WTC11 (cell line): ENCODE data around the gene VEZT. TPM values are rescaled to one million over a fixed set of nuclear protein-coding genes. Genes with fewer than 3 reads are reported as not detected.

Source experiments
- ATAC-seq: fragments of 200-7000 bp; cut with Tn5 transposase; 2 replicates; pipeline ENCODE4 v1.10.0; 2021; ENCODE audit warnings: mild to moderate bottlenecking, moderate library complexity
- CTCF ChIA-PET: fragments of 300-600 bp; sonication (Branson Sonifier 250); formaldehyde crosslinking; loops from one replicate; lab custom pipeline; 2021; ENCODE audit warnings: antibody characterized with exemption; lab: Charles Lee
- POLR2A ChIA-PET: fragments of 350-600 bp; sonication (Branson Sonifier 250); formaldehyde crosslinking; loops from one replicate; lab custom pipeline; 2021; ENCODE audit warnings: antibody characterized with exemption; lab: Charles Lee
- DNase-seq: peaks from one replicate; pipeline ENCODE4 v3.0.0; 2021; ENCODE audit warnings: low spot score
- H3K27ac Mint-ChIP-seq: 2 replicates; pipeline ENCODE4 v1.8.0; 2021; ENCODE audit warnings: mixed read lengths
- H3K27me3 Mint-ChIP-seq: 2 replicates; pipeline ENCODE4 v1.8.0; 2021; ENCODE audit warnings: low read depth, mild to moderate bottlenecking, moderate library complexity, mixed read lengths
- H3K36me3 Mint-ChIP-seq: 2 replicates; pipeline ENCODE4 v1.8.0; 2021; ENCODE audit warnings: mixed read lengths
- H3K4me1 Mint-ChIP-seq: 2 replicates; pipeline ENCODE4 v1.8.0; 2022; ENCODE audit warnings: mixed read lengths
- H3K4me3 Mint-ChIP-seq: 2 replicates; pipeline ENCODE4 v1.8.0; 2021; ENCODE audit warnings: mild to moderate bottlenecking, moderate library complexity, mixed read lengths
- H3K9me3 Mint-ChIP-seq: 2 replicates; pipeline ENCODE4 v1.8.0; 2021; ENCODE audit warnings: mixed read lengths
- AFF4 ChIP-seq: sonication (generic); formaldehyde crosslinking; IDR thresholded peaks from 2 replicates; pipeline ENCODE4 v1.8.1; 2023; ENCODE audit warnings: mild to moderate bottlenecking, missing genetic modification reagents, borderline replicate concordance
- AR ChIP-seq: fragments of 250-450 bp; sonication (Bioruptor Pico); IDR thresholded peaks from 2 replicates; pipeline ENCODE4 v1.9.0; 2021; ENCODE audit warnings: mild to moderate bottlenecking
- ATF1 ChIP-seq: sonication (generic); formaldehyde crosslinking; IDR thresholded peaks from 2 replicates; pipeline ENCODE4 v1.8.1; 2023; ENCODE audit warnings: mild to moderate bottlenecking, moderate library complexity, missing genetic modification reagents
- ATF3 ChIP-seq: sonication (generic); formaldehyde crosslinking; conservative IDR thresholded peaks from 2 replicates; pipeline ENCODE4 v1.8.1; 2022; ENCODE audit warnings: mild to moderate bottlenecking, missing genetic modification reagents
- CBFB ChIP-seq: sonication (generic); formaldehyde crosslinking; IDR thresholded peaks from 2 replicates; pipeline ENCODE4 v1.8.1; 2022; ENCODE audit warnings: mild to moderate bottlenecking, low read depth, missing genetic modification reagents
- CREB1 ChIP-seq: sonication (generic); formaldehyde crosslinking; IDR thresholded peaks from 2 replicates; pipeline ENCODE4 v1.8.0; 2023; ENCODE audit warnings: mild to moderate bottlenecking, missing genetic modification reagents
- ERG ChIP-seq: fragments of 250-450 bp; sonication (Bioruptor Pico); IDR thresholded peaks from 2 replicates; pipeline ENCODE4 v1.8.0; 2021; ENCODE audit warnings: mild to moderate bottlenecking
- ESRRA ChIP-seq: sonication (generic); formaldehyde crosslinking; IDR thresholded peaks from 2 replicates; pipeline ENCODE4 v1.8.1; 2022; ENCODE audit warnings: mild to moderate bottlenecking, missing genetic modification reagents, borderline replicate concordance
- ETV6 ChIP-seq: sonication (generic); formaldehyde crosslinking; IDR thresholded peaks from 2 replicates; pipeline ENCODE4 v1.8.1; 2022; ENCODE audit warnings: mild to moderate bottlenecking, missing genetic modification reagents
- GTF2I ChIP-seq: fragments of 250-450 bp; sonication (Bioruptor Pico); conservative IDR thresholded peaks from 2 replicates; pipeline ENCODE4 v1.4.0; 2021; ENCODE audit warnings: mild to moderate bottlenecking
- NFATC4 ChIP-seq: fragments of 250-450 bp; sonication (Bioruptor Pico); IDR thresholded peaks from 2 replicates; pipeline ENCODE4 v1.9.0; 2021; ENCODE audit warnings: mild to moderate bottlenecking
- NR3C1 ChIP-seq: sonication (generic); formaldehyde crosslinking; conservative IDR thresholded peaks from 2 replicates; pipeline ENCODE4 v1.8.1; 2023; ENCODE audit warnings: low read depth, mild to moderate bottlenecking, missing genetic modification reagents
- OVOL2 ChIP-seq: fragments of 250-450 bp; sonication (Bioruptor Pico); IDR thresholded peaks from 2 replicates; pipeline ENCODE4 v1.9.0; 2021; ENCODE audit warnings: mild to moderate bottlenecking, borderline replicate concordance
- SMAD3 ChIP-seq: sonication (generic); formaldehyde crosslinking; IDR thresholded peaks from 2 replicates; pipeline ENCODE4 v1.8.0; 2022; ENCODE audit warnings: missing genetic modification reagents, mild to moderate bottlenecking, borderline replicate concordance
- SMAD4 ChIP-seq: sonication (generic); formaldehyde crosslinking; IDR thresholded peaks from 2 replicates; pipeline ENCODE4 v1.8.0; 2022; ENCODE audit warnings: mild to moderate bottlenecking, missing genetic modification reagents
- TEAD4 ChIP-seq: sonication (generic); formaldehyde crosslinking; IDR thresholded peaks from 2 replicates; pipeline ENCODE4 v1.8.0; 2022; ENCODE audit warnings: mild to moderate bottlenecking, missing genetic modification reagents
- USF2 ChIP-seq: sonication (generic); formaldehyde crosslinking; IDR thresholded peaks from 2 replicates; pipeline ENCODE4 v1.8.1; 2023; ENCODE audit warnings: mild to moderate bottlenecking, missing genetic modification reagents, moderate library complexity
- ZMAT4 ChIP-seq: fragments of 250-450 bp; sonication (Bioruptor Pico); IDR thresholded peaks from 2 replicates; pipeline ENCODE4 v1.9.0; 2021; ENCODE audit warnings: mild to moderate bottlenecking
- ZNF263 ChIP-seq: sonication (generic); formaldehyde crosslinking; IDR thresholded peaks from 2 replicates; pipeline ENCODE4 v1.8.1; 2022; ENCODE audit warnings: low read depth, mild to moderate bottlenecking, moderate library complexity, missing genetic modification reagents
- ZNF317 ChIP-seq: sonication (generic); formaldehyde crosslinking; IDR thresholded peaks from 2 replicates; pipeline ENCODE4 v1.8.1; 2023; ENCODE audit warnings: low read depth, mild to moderate bottlenecking, moderate library complexity, missing genetic modification reagents, borderline replicate concordance
- ZNF425 ChIP-seq: fragments of 250-450 bp; sonication (Bioruptor Pico); conservative IDR thresholded peaks from 2 replicates; pipeline ENCODE4 v1.9.0; 2021; ENCODE audit warnings: mild to moderate bottlenecking
- ZNF671 ChIP-seq: fragments of 250-450 bp; sonication (Bioruptor Pico); IDR thresholded peaks from 2 replicates; pipeline ENCODE4 v1.8.0; 2021; ENCODE audit warnings: mild to moderate bottlenecking
- ZSCAN18 ChIP-seq: fragments of 250-450 bp; sonication (Bioruptor Pico); IDR thresholded peaks from 2 replicates; pipeline ENCODE4 v2.1.2; 2022; ENCODE audit warnings: mild to moderate bottlenecking, moderate library complexity
- total RNA-seq: library from RNA; stranded (reverse); gene quantifications from 3 replicates; pipeline ENCODE4 v1.2.3, GENCODE V29; 2021

The VEZT gene
- total RNA-seq, 1 experiment from 2014 or later: 54.5 TPM

GRCh38 chr12:95300286-95300685, 82.7 kb downstream of the VEZT start:
- Mint-ChIP-seq H3K4me1 (0 out of 2 replicates have a peak, but pooled peaks cover 2% of the 10 kb centered on the region), H3K36me3 (peaks cover 19% of the 10 kb centered on the region), H3K27ac (no peak overlapping the region), H3K9me3 (no peaks in the 10 kb centered on the region), H3K27me3 (no peaks in the 10 kb centered on the region), H3K4me3 (no peak overlapping the region)
- no peak for ATAC-seq
- ChIA-PET CTCF (no interaction called here), POLR2A (no interaction called here)
- no peak for TF ChIP-seq SMAD3 (CRISPR knock-in tag)
- TF ChIP-seq TEAD4 (CRISPR knock-in tag): no peak
- TF ChIP-seq ERG (CRISPR knock-in tag): no peak
- TF ChIP-seq OVOL2 (CRISPR knock-in tag): no peak
- no peak for TF ChIP-seq ZNF263 (CRISPR knock-in tag)
- TF ChIP-seq CBFB (CRISPR knock-in tag): no peak
- TF ChIP-seq GTF2I (CRISPR knock-in tag): no peak
- no peak for TF ChIP-seq ZNF671 (CRISPR knock-in tag)
- no peak for TF ChIP-seq ZNF425
- TF ChIP-seq ZMAT4 (CRISPR knock-in tag): no peak
- no peak for TF ChIP-seq NFATC4 (CRISPR knock-in tag)
- no peak for TF ChIP-seq ZNF317 (CRISPR knock-in tag)
- no peak for TF ChIP-seq SMAD4 (CRISPR knock-in tag)
- no peak for TF ChIP-seq NR3C1 (CRISPR knock-in tag)
- no peak for TF ChIP-seq ETV6 (CRISPR knock-in tag)
- no peak for TF ChIP-seq USF2
- TF ChIP-seq ATF3 (CRISPR knock-in tag): no peak
- DNase-seq: no peak

GRCh38 chr12:95303476-95303875, 85.9 kb downstream of the VEZT start:
- Mint-ChIP-seq H3K27ac (no peak overlapping the region), H3K9me3 (no peaks in the 10 kb centered on the region), H3K36me3 (peaks cover 21% of the 10 kb centered on the region), H3K4me3 (no peak overlapping the region), H3K27me3 (no peaks in the 10 kb centered on the region), H3K4me1 (0 out of 2 replicates have a peak, but pooled peaks cover 2% of the 10 kb centered on the region)
- CTCF ChIA-PET: no interaction called here
- DNase-seq (no peak), ATAC-seq (no peak)
- POLR2A ChIA-PET: no interaction called here
- TF ChIP-seq AR (CRISPR knock-in tag) (no peak), ZSCAN18 (CRISPR knock-in tag) (no peak), ATF1 (no peak), CREB1 (CRISPR knock-in tag) (no peak), AFF4 (CRISPR knock-in tag) (no peak), ESRRA (CRISPR knock-in tag) (no peak), ZMAT4 (CRISPR knock-in tag) (no peak)
